Vagina (tissue), 2 donors: ENCODE results near the gene KIRREL3. TPM values are rescaled to one million over a fixed set of nuclear protein-coding genes. Genes with fewer than 3 reads are reported as not detected.

Source experiments
- DNase-seq, 2 donors: peaks; one replicate each; pipeline ENCODE4 v3.0.0-alpha.2; 2017; ENCODE audit errors: extremely low spot score in 2 of 2
- H3K27ac ChIP-seq: fragments of 200-600 bp; sonication (generic); one replicate; pipeline ENCODE4 v1.5.1; 2019
- H3K27me3 ChIP-seq: fragments of 200-600 bp; sonication (generic); one replicate; pipeline ENCODE4 v1.5.1; 2019
- H3K36me3 ChIP-seq, 2 donors: fragments of 200-600 bp; sonication (generic); one replicate each; pipeline ENCODE4 v1.5.1; 2017 to 2019
- H3K4me1 ChIP-seq: fragments of 200-600 bp; sonication (generic); one replicate; pipeline ENCODE4 v1.5.1; 2019
- H3K4me3 ChIP-seq, 2 donors: fragments of 200-600 bp; sonication (generic); 1 replicate in 1 of 2; 2 replicates in 1 of 2; pipeline ENCODE4 v1.5.1; 2016 to 2019
- H3K9me3 ChIP-seq: fragments of 200-600 bp; sonication (generic); one replicate; pipeline ENCODE4 v1.5.1; 2019
- POLR2A ChIP-seq, 2 donors: fragments of 450-650 bp; IDR thresholded peaks; one replicate each; pipeline ENCODE4 v1.6.1; 2017; ENCODE audit warnings: antibody characterized with exemption in 2 of 2, mild to moderate bottlenecking in 2 of 2, moderate library complexity in 2 of 2
- POLR2AphosphoS5 ChIP-seq, 2 donors: sonication (generic); formaldehyde crosslinking; IDR thresholded peaks; one replicate each; pipeline ENCODE4 v1.9.0; 2017; ENCODE audit warnings: antibody characterized with exemption in 2 of 2, mild to moderate bottlenecking in 2 of 2, low read depth in 1 of 2; ENCODE audit not compliant: insufficient read depth in 1 of 2
- intact Hi-C: fragments of 100-400 bp; cut with DNase I; formaldehyde crosslinking; loops from one replicate; pipeline ENCODE4 v1.15.1; 2023
- total RNA-seq: library from RNA; depleted of rRNA; stranded (reverse); fragments of >200 nt; gene quantifications from one replicate; pipeline ENCODE4 v1.2.3, GENCODE V29; 2016
- TF ChIP-seq, protein P1 (sequence below), 3 experiments: fragments of 450-650 bp in 2 of 3; fragments of 200-600 bp in 1 of 3; sonication (generic) in 1 of 3; IDR thresholded peaks; one replicate each; pipeline ENCODE4 v1.5.1; 2017 to 2019; ENCODE audit warnings: antibody characterized with exemption in 3 of 3, mild to moderate bottlenecking in 2 of 3, moderate library complexity in 2 of 3

Gene KIRREL3
- total RNA-seq, 1 donor from 2014 or later: not detected

DNA sequence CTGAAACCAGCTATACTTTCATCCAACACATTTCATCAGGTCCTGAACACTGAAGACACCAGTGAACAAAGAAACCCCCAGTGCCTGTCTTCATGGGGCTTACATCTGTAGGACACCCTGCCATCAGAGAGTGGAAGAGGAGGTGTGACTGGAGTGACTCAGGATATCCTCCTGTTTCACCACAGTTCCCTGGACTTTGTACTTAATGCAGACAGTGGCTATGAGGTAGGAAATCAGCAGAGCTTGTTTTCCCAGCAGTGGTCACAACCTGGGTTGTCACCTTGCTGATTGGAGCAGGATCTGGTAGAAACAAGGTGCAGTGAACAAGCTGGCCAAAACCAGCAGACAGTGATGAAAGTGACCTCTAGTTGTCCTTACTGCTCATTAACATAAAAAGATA is 128.8 kb downstream of the KIRREL3 start:
- H3K4me1 ChIP-seq: no peaks in the 10 kb centered on the region
- no peaks in the 10 kb centered on the region for H3K27me3 ChIP-seq
- no peaks in the 10 kb centered on the region for H3K36me3 ChIP-seq
- H3K27ac ChIP-seq: no peak overlapping the region
- intact Hi-C loops: no loop called here
- H3K4me3 ChIP-seq: no peak overlapping the region
- TF ChIP-seq, protein P1, sequence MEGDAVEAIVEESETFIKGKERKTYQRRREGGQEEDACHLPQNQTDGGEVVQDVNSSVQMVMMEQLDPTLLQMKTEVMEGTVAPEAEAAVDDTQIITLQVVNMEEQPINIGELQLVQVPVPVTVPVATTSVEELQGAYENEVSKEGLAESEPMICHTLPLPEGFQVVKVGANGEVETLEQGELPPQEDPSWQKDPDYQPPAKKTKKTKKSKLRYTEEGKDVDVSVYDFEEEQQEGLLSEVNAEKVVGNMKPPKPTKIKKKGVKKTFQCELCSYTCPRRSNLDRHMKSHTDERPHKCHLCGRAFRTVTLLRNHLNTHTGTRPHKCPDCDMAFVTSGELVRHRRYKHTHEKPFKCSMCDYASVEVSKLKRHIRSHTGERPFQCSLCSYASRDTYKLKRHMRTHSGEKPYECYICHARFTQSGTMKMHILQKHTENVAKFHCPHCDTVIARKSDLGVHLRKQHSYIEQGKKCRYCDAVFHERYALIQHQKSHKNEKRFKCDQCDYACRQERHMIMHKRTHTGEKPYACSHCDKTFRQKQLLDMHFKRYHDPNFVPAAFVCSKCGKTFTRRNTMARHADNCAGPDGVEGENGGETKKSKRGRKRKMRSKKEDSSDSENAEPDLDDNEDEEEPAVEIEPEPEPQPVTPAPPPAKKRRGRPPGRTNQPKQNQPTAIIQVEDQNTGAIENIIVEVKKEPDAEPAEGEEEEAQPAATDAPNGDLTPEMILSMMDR (IDR thresholded peaks at IDR 0.05): no peak
- TF ChIP-seq POLR2AphosphoS5 (IDR thresholded peaks at IDR 0.05; ENCODE audit: insufficient read depth in 1 of 2, low read depth in 1 of 2) (no peak), POLR2A (IDR thresholded peaks at IDR 0.05) (no peak)
- no peak for DNase-seq
- no peaks in the 10 kb centered on the region for H3K9me3 ChIP-seq

DNA sequence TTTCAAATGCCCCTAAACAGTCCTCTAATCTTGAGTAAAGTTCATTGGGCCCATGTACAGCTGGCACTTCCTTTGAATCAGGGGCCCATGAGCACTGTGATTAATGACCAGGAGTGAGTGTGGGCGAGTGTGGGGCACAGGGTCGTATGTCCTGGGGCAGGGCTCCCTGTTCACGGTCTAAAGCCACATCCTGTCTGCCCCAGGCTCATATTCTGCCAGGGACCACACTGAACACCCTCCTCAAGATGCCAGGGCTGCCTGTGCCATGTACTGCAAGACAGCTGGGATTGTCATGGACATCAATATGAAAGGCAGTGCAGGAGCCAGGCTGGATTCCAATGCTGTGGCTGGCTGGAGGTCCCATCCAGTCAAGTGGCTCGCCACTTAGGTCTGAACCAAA is 130.5 kb downstream of the KIRREL3 start:
- TF ChIP-seq POLR2A (IDR thresholded peaks at IDR 0.05) (no peak), POLR2AphosphoS5 (IDR thresholded peaks at IDR 0.05; ENCODE audit: insufficient read depth in 1 of 2, low read depth in 1 of 2) (no peak)
- TF ChIP-seq, protein P1 (IDR thresholded peaks at IDR 0.05): no peak

DNA sequence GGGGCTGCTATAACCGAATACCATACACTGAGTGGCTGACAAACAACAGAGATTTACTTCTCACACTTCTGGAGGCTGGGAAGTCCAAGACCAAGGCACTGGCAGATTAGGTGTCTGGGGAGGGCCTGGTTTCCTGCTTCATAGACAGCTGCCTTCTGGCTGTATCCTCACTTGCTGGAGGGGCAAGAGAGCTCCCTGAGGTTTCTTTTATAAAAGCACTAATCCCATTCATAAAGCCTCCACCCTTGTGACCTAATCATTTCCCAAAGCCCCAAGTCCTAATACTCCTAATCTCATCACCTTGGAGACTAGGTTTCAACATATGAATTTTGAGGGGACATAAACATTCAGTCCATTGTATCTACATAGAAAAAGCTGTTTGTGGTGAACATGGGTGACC is 131.8 kb downstream of the KIRREL3 start:
- no peaks in the 10 kb centered on the region for H3K36me3 ChIP-seq

More for the DNA sequence above, 130.5 kb downstream of the KIRREL3 start:
- H3K27me3 ChIP-seq: no peaks in the 10 kb centered on the region
- H3K4me1 ChIP-seq: no peaks in the 10 kb centered on the region
- DNase-seq: no peak
- H3K36me3 ChIP-seq: no peaks in the 10 kb centered on the region
- no peaks in the 10 kb centered on the region for H3K9me3 ChIP-seq
- H3K4me3 ChIP-seq: no peak overlapping the region
- intact Hi-C loops: no loop called here
- H3K27ac ChIP-seq: no peak overlapping the region

DNA sequence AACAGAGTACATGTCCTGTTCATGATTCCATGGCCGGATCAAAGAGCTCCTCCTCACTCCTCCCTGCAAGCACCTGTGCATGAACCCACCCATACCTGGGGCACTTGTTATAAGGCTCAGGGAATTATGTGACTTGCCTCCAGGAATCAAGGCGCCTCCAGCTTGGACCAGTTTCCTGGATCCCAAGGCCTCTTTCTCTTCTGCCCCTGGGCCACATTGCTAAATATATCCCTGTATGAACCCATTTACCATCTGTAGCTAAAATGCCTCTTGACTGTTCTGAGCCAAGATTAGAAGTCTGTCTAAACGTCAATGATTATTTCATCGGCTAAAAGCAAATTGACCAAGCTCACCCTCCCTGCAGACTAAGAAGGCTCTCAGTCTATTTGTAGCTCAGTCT is 135.6 kb downstream of the KIRREL3 start:
- Histone ChIP-seq H3K36me3 (no peaks in the 10 kb centered on the region), H3K27ac (no peak overlapping the region), H3K27me3 (no peaks in the 10 kb centered on the region), H3K4me3 (no peak overlapping the region), H3K9me3 (no peaks in the 10 kb centered on the region), H3K4me1 (no peaks in the 10 kb centered on the region)
- intact Hi-C loops: no loop called here
- no peak for TF ChIP-seq POLR2A (IDR thresholded peaks at IDR 0.05)
- DNase-seq: no peak

More for the DNA sequence above, 131.8 kb downstream of the KIRREL3 start:
- TF ChIP-seq POLR2A (IDR thresholded peaks at IDR 0.05): no peak
- TF ChIP-seq, protein P1 (IDR thresholded peaks at IDR 0.05): no peak
- no peak for TF ChIP-seq POLR2AphosphoS5 (IDR thresholded peaks at IDR 0.05; ENCODE audit: insufficient read depth in 1 of 2, low read depth in 1 of 2)
- H3K27ac ChIP-seq: no peak overlapping the region
- no peaks in the 10 kb centered on the region for H3K9me3 ChIP-seq
- H3K4me1 ChIP-seq: no peaks in the 10 kb centered on the region
- H3K27me3 ChIP-seq: no peaks in the 10 kb centered on the region
- H3K4me3 ChIP-seq: no peak overlapping the region
- intact Hi-C loops: no loop called here
- no peak for DNase-seq

DNA sequence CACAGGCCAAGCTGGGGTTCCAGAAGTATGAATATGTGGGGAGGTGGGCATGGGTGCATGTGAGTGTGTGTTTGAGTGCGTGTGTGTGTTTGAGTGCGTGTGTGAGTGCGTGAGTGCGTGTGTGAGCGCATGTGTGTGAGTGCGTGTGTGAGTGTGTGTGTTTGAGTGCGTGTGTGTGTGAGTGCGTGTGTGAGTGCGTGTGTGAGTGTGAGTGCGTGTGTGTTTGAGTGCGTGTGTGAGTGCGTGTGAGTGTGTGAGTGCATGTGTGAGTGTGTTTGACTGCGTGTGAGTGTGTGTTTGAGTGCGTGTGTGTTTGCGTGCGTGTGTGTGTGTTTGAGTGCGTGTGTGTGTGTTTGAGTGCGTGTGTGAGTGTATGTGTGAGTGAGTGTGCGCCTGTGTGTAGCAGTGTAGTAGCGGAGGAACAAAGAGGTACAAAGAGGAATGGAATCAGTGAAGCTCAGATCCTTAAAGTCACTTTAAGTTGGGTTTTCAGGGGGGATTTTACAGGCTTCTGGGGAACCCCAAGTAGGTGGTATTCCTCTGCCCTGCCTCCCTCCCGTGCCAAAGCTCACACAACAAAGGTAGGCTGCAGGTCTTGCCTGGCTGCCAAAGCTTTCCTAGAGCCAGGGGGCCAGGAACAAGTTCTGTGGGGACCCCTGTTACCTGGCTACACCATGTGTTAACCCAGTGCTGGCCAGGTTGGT is 137.1 kb downstream of the KIRREL3 start:
- H3K36me3 ChIP-seq: no peaks in the 10 kb centered on the region
- H3K9me3 ChIP-seq: no peaks in the 10 kb centered on the region
- no peak for TF ChIP-seq POLR2A (IDR thresholded peaks at IDR 0.05)
- TF ChIP-seq, protein P1 (IDR thresholded peaks at IDR 0.05): no peak
- TF ChIP-seq POLR2AphosphoS5 (IDR thresholded peaks at IDR 0.05; ENCODE audit: insufficient read depth in 1 of 2, low read depth in 1 of 2): no peak
- no peak overlapping the region for H3K27ac ChIP-seq
- no peaks in the 10 kb centered on the region for H3K27me3 ChIP-seq
- DNase-seq: no peak
- H3K4me3 ChIP-seq: no peak overlapping the region
- no peaks in the 10 kb centered on the region for H3K4me1 ChIP-seq
- intact Hi-C loops: no loop called here
